Heart right ventricle (tissue), 16 donors: ENCODE data around the gene PTPN4. TPM values are rescaled to one million over a fixed set of nuclear protein-coding genes. Genes with fewer than 3 reads are reported as not detected.

Source experiments
- ATAC-seq, 8 donors: fragments of 200-7000 bp; cut with Tn5 transposase; one replicate each; pipeline ENCODE4 v1.9.1; 2020; ENCODE audit warnings: mild to moderate bottlenecking in 8 of 8, moderate library complexity in 8 of 8, moderate number of reproducible peaks in 1 of 8
- DNase-seq, 2 donors: peaks; one replicate each; pipeline ENCODE4 v3.0.0-alpha.2; 2020
- H3K27ac ChIP-seq, 10 donors: fragments of 200-600 bp; sonication (generic) in 2 of 10; one replicate each; pipeline versions ENCODE4 v1.5.0 to v1.8.0; 2020 to 2022; ENCODE audit warnings: mild to moderate bottlenecking in 3 of 10
- H3K27me3 ChIP-seq, 7 donors: fragments of 200-600 bp; one replicate each; pipeline ENCODE4 v1.8.0; 2021 to 2022; ENCODE audit warnings: mild to moderate bottlenecking in 2 of 7
- H3K36me3 ChIP-seq, 9 donors: fragments of 200-600 bp; sonication (generic) in 1 of 9; one replicate each; pipeline versions ENCODE4 v1.5.0 to v1.8.0; 2020 to 2022; ENCODE audit warnings: mild to moderate bottlenecking in 2 of 9
- H3K4me1 ChIP-seq, 9 donors: fragments of 200-600 bp; sonication (generic) in 1 of 9; one replicate each; pipeline versions ENCODE4 v1.5.0 to v1.8.0; 2020 to 2022; ENCODE audit warnings: mild to moderate bottlenecking in 4 of 9
- H3K4me3 ChIP-seq, 10 donors: fragments of 200-600 bp; sonication (generic) in 2 of 10; one replicate each; pipeline versions ENCODE4 v1.5.0 to v1.8.0; 2020 to 2022; ENCODE audit warnings: mild to moderate bottlenecking in 7 of 10, moderate library complexity in 2 of 10
- H3K9me3 ChIP-seq, 11 donors: fragments of 200-600 bp in 10 of 11; sonication (generic) in 2 of 11; one replicate each; pipeline versions ENCODE4 v1.5.0 to v1.8.0; 2013 to 2022; ENCODE audit warnings: mild to moderate bottlenecking in 2 of 11, control low read depth in 1 of 11, moderate library complexity in 1 of 11
- WGBS, 2 donors: extraction: QIAGEN DNeasy Blood & Tissue Kit; methylation state at CpG; one replicate each; pipeline ENCODE4 v1.1.7; 2013; ENCODE audit warnings: inconsistent platforms in 1 of 2; 5-methylcytosine and 5-hydroxymethylcytosine counted together
- intact Hi-C, 10 donors: fragments of 100-400 bp; cut with DNase I; formaldehyde crosslinking; loops; one replicate each; pipeline versions ENCODE4 v1.11.1 to v1.14.2; 2022
- polyA plus RNA-seq, 2 donors: library from polyadenylated mRNA; stranded (reverse); fragments of 200-250 nt; gene quantifications; one replicate each; pipeline ENCODE4 v1.2.3, GENCODE V29; 2013
- total RNA-seq, 10 donors: library from RNA; stranded (reverse); fragmentation: NEBNext Ultra II Directional in 3 of 10; extraction: Animal tissue kit (Norgen Biotek cat#: 25700) in 3 of 10; gene quantifications; one replicate each; pipeline versions ENCODE4 v1.2.1 to v1.2.4, GENCODE V29; 2021 to 2023
- TF ChIP-seq, protein P1 (sequence below), 9 donors: fragments of 200-600 bp; sonication (generic) in 2 of 9; IDR thresholded peaks; one replicate each; pipeline versions ENCODE4 v1.5.0 to v1.8.0; 2021 to 2022; ENCODE audit warnings: antibody characterized with exemption in 9 of 9, mild to moderate bottlenecking in 5 of 9, moderate library complexity in 1 of 9
- donor health status: Arrhythmogenic right ventricular cardiomyopathy.
- donor health status: ischemic (EF 13 %, LVEDD 7.1; RV severe dilation, severe dysfunction).
- donor health status: healthy with polysubstance abuse.
- donor health status: DM: no; HTN: yes; CAD: no.
- donor health status: DM: no; HTN: no; CAD: no.
- donor health status: ischemic (EF 25% LVEDD 6.9; RV normal size, moderate dysfunction).
- donor health status: ischemic (EF 25% LVEDD 5.7; RV mildly dilated, moderate dysfunction).
- donor health status: healthy.
- donor health status: DM: yes; HTN: yes; CAD: no.
- donor health status: Ischemic cardiomyopathy.
- donor health status: ischemic (EF 35%, LVEDD 5.7; RV mildly dilated, moderate dysfunction).
- donor health status: nonischemic (EF 11% LVEDD 7.7; RV severe dilation, severe dysfunction).
- donor health status: DM: yes; HTN: yes; CAD: no.
- donor health status: PGD.
- donor health status: ischemic (EF 29% LVEDD 5.4; RV normal size, mild dysfunction).
- donor health status: nonischemic (EF 23%, LVEDD 6.1; RV moderate dilation, normal function).

PTPN4 gene
- total and polyA plus RNA-seq, 12 donors: 2.5 to 56.1 (median 44.7) TPM

DNA sequence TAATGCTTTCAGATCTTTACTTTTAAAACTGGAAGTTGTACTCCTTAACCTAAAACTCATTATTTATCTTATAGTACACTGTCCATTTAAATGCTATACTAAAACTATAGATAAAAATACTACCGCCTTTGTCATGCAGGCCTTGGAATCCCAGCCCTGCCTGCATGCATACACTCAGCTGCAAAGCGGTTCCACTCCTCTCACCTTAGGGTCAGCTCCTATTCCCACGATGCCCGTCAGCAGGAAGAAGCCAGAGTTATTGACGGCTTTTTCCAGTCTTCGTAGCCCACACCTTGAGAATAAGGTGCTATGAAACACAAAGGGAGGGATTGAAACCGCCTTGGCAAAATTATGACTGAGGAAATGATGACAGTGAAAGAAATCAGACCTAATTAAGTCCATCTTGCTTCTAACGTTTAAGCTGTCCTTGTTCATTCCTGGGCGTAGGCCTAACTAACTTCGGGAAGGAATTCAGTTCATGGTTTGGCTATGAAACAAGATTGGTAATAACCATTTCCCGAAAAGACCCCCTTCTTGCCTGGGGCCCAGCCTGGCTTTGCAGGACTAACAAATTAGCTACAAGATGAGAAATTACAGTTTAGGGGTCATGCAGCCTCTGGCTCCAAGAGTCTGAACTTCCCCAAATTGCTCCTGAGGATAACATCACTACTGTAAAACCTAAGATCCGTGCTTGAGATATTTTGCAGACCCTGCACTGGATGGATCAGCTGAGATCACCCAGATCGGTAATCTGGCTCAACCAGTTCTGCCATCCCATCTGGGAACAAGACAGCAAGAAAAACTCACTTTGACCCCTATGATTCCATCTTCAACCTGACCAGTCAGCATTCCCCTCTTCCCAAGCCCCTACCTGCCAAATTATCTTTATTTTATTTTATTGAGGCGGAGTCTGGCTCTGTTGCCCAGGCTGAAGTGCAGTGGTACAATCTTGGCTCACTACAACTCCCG is 270.2 kb downstream of the PTPN4 start:
- H3K4me1 ChIP-seq: peaks cover 0 to 9% (median 0%) of the 10 kb centered on the region in 9 donors
- no peak for DNase-seq
- H3K27me3 ChIP-seq: no peaks in the 10 kb centered on the region
- no peaks in the 10 kb centered on the region for H3K36me3 ChIP-seq
- no peak overlapping the region for H3K27ac ChIP-seq
- H3K4me3 ChIP-seq: no peak overlapping the region
- TF ChIP-seq, protein P1, sequence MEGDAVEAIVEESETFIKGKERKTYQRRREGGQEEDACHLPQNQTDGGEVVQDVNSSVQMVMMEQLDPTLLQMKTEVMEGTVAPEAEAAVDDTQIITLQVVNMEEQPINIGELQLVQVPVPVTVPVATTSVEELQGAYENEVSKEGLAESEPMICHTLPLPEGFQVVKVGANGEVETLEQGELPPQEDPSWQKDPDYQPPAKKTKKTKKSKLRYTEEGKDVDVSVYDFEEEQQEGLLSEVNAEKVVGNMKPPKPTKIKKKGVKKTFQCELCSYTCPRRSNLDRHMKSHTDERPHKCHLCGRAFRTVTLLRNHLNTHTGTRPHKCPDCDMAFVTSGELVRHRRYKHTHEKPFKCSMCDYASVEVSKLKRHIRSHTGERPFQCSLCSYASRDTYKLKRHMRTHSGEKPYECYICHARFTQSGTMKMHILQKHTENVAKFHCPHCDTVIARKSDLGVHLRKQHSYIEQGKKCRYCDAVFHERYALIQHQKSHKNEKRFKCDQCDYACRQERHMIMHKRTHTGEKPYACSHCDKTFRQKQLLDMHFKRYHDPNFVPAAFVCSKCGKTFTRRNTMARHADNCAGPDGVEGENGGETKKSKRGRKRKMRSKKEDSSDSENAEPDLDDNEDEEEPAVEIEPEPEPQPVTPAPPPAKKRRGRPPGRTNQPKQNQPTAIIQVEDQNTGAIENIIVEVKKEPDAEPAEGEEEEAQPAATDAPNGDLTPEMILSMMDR (IDR thresholded peaks at IDR 0.05): no peak
- WGBS, 2 donors: 90 to 92% methylated on average over 15 of the region's 15 CpGs
- intact Hi-C loops: no loop called here
- H3K9me3 ChIP-seq: peaks cover 0 to 18% (median 0%) of the 10 kb centered on the region in 11 donors
- no peak for ATAC-seq

GRCh38 chr2:120032297-120032696 is 272.6 kb downstream of the PTPN4 start:
- Histone ChIP-seq H3K4me3 (no peak overlapping the region), H3K9me3 (peaks cover 0 to 4% (median 0%) of the 10 kb centered on the region in 11 donors), H3K36me3 (no peaks in the 10 kb centered on the region), H3K27me3 (no peaks in the 10 kb centered on the region), H3K4me1 (peaks cover 0 to 9% (median 0%) of the 10 kb centered on the region in 9 donors), H3K27ac (no peak overlapping the region)
- TF ChIP-seq, protein P1 (IDR thresholded peaks at IDR 0.05): no peak
- intact Hi-C loops: no loop called here
- DNase-seq: no peak
- ATAC-seq: no peak
- WGBS, 2 donors: 86 to 88% methylated on average over 3 of the region's 3 CpGs

Other genes starting within 250 kb of the PTPN4 start
- gene SCTR, start 235.4 kb upstream of the PTPN4 start, total RNA-seq: under 1 TPM in 8 of 10 donors, not detected in 2; 0.36 to 0.94 (median 0.57) TPM
- 1 to 10 TPM in 1 of 2 donors, under 1 TPM in 1; 0.10 to 1.4 TPM for gene SCTR, start 235.4 kb upstream of the PTPN4 start, polyA plus RNA-seq
- 1 to 10 TPM in 7 of 10 donors, under 1 TPM in 3; 0.47 to 2.5 (median 1.5) TPM for gene CFAP221, start 215.5 kb upstream of the PTPN4 start, total RNA-seq
- gene CFAP221, start 215.5 kb upstream of the PTPN4 start, polyA plus RNA-seq: under 1 TPM in 1 of 2 donors, not detected in 1; 0.14 TPM
- gene TMEM177, start 80.7 kb upstream of the PTPN4 start, total RNA-seq: 10 to 100 TPM in 5 of 10 donors, 1 to 10 TPM in 5; 8.5 to 14.6 (median 9.8) TPM
- 10 to 100 TPM in 1 of 2 donors, 1 to 10 TPM in 1; 4.6 to 11.1 TPM for gene TMEM177, start 80.7 kb upstream of the PTPN4 start, polyA plus RNA-seq